Measurements from ENCODE around the gene GKN2.

- TF ChIP-seq CTCF (IDR thresholded peaks at IDR 0.05) (no peak), EZH2 (IDR thresholded peaks at IDR 0.05; ENCODE audit: borderline replicate concordance, insufficient read depth, low read depth, low read length, poor library complexity, severe bottlenecking) (no peak)
Measured at GRCh38 chr2:68931149-68931711, 21.5 kb downstream of the GKN2 start.

All from B cell (primary cell).